Measurements from ENCODE around the gene DEAF1. TPM values are rescaled to one million over a fixed set of nuclear protein-coding genes. Genes with fewer than 3 reads are reported as not detected.

Gene DEAF1
- total RNA-seq, 1 experiment from 2014 or later, result 74.6 TPM

Other genes with a start within 250 kb of the DEAF1 start
- 40.9 and 47.5 TPM in 2 replicates for gene PTDSS2, start 244.9 kb downstream of the DEAF1 start, total RNA-seq (2014; rRNA removed; shearing (Covaris generic))
- 98.9 and 104 TPM in 2 replicates for gene RNH1, start 188.0 kb downstream of the DEAF1 start, total RNA-seq (2014; rRNA removed; shearing (Covaris generic))
- gene HRAS, start 159.6 kb downstream of the DEAF1 start, total RNA-seq (2014; rRNA removed; shearing (Covaris generic)), result 27.1 and 57.9 TPM in 2 replicates
- 1.3 and 1.5 TPM in 2 replicates for gene LRRC56, start 157.7 kb downstream of the DEAF1 start, total RNA-seq (2014; rRNA removed; shearing (Covaris generic))
- 2.7 and 4.0 TPM in 2 replicates for gene LMNTD2, start 134.5 kb downstream of the DEAF1 start, total RNA-seq (2014; rRNA removed; shearing (Covaris generic))
- 28.2 and 37.0 TPM in 2 replicates for gene RASSF7, start 134.3 kb downstream of the DEAF1 start, total RNA-seq (2014; rRNA removed; shearing (Covaris generic))
- gene PHRF1, start 118.8 kb downstream of the DEAF1 start, total RNA-seq (2014; rRNA removed; shearing (Covaris generic)), result 37.5 and 42.1 TPM in 2 replicates
- gene IRF7, start 79.3 kb downstream of the DEAF1 start, total RNA-seq (2014; rRNA removed; shearing (Covaris generic)), result 13.6 and 14.6 TPM in 2 replicates
- not detected in 2 replicates for gene CDHR5, start 70.3 kb downstream of the DEAF1 start, total RNA-seq (2014; rRNA removed; shearing (Covaris generic))
- not detected in 2 replicates for gene SCT, start 68.0 kb downstream of the DEAF1 start, total RNA-seq (2014; rRNA removed; shearing (Covaris generic))
- gene DRD4, start 58.0 kb downstream of the DEAF1 start, total RNA-seq (2014; rRNA removed; shearing (Covaris generic)), result 1.8 and 2.1 TPM in 2 replicates
- gene TMEM80, start 594 bp upstream of the DEAF1 start, total RNA-seq (2014; rRNA removed; shearing (Covaris generic)), result 27.0 and 36.0 TPM in 2 replicates
- 3.7 and 18.8 TPM in 2 replicates for gene EPS8L2, start 11.0 kb upstream of the DEAF1 start, total RNA-seq (2014; rRNA removed; shearing (Covaris generic))
- 264 and 269 TPM in 2 replicates for gene TALDO1, start 52.2 kb upstream of the DEAF1 start, total RNA-seq (2014; rRNA removed; shearing (Covaris generic))
- 48.7 and 54.6 TPM in 2 replicates for gene GATD1, start 82.3 kb upstream of the DEAF1 start, total RNA-seq (2014; rRNA removed; shearing (Covaris generic))
- gene CEND1, start 94.9 kb upstream of the DEAF1 start, total RNA-seq (2014; rRNA removed; shearing (Covaris generic)), result 0.14 TPM in 1 of 2 replicates, not detected in the other
- gene SLC25A22, start 103.1 kb upstream of the DEAF1 start, total RNA-seq (2014; rRNA removed; shearing (Covaris generic)), result 25.2 and 25.6 TPM in 2 replicates
- gene PIDD1, start 110.0 kb upstream of the DEAF1 start, total RNA-seq (2014; rRNA removed; shearing (Covaris generic)), result 16.8 and 31.0 TPM in 2 replicates
- gene RPLP2, start 114.7 kb upstream of the DEAF1 start, total RNA-seq (2014; rRNA removed; shearing (Covaris generic)), result 786 and 794 TPM in 2 replicates
- 15.7 and 28.7 TPM in 2 replicates for gene PNPLA2, start 123.7 kb upstream of the DEAF1 start, total RNA-seq (2014; rRNA removed; shearing (Covaris generic))
- gene CRACR2B, start 132.7 kb upstream of the DEAF1 start, total RNA-seq (2014; rRNA removed; shearing (Covaris generic)), result 20.2 and 35.8 TPM in 2 replicates
- 175 and 190 TPM in 2 replicates for gene CD151, start 137.7 kb upstream of the DEAF1 start, total RNA-seq (2014; rRNA removed; shearing (Covaris generic))
- gene POLR2L, start 147.3 kb upstream of the DEAF1 start, total RNA-seq (2014; rRNA removed; shearing (Covaris generic)), result 96.1 and 135 TPM in 2 replicates
- gene TSPAN4, start 147.6 kb upstream of the DEAF1 start, total RNA-seq (2014; rRNA removed; shearing (Covaris generic)), result 101 and 117 TPM in 2 replicates
- gene CHID1, start 215.6 kb upstream of the DEAF1 start, total RNA-seq (2014; rRNA removed; shearing (Covaris generic)), result 36.9 and 38.1 TPM in 2 replicates
- 36.1 and 46.8 TPM in 2 replicates for gene AP2A2, start 230.6 kb upstream of the DEAF1 start, total RNA-seq (2014; rRNA removed; shearing (Covaris generic))

Measured in H7 (cell line).